DOHH2 (cell line): Measurements from ENCODE around the gene CARMIL1.

Experiments used
- CTCF ChIP-seq: fragments of 200-600 bp; sonication (generic); IDR thresholded peaks from one replicate; pipeline ENCODE4 v1.5.1; 2014; ENCODE audit warnings: antibody characterized with exemption, mild to moderate bottlenecking, low read depth, low read length; ENCODE audit not compliant: poor library complexity, severe bottlenecking
- EZH2phosphoT487 ChIP-seq: fragments of 200-600 bp; sonication (generic); IDR thresholded peaks from 2 replicates; pipeline ENCODE4 v1.6.1; 2017; ENCODE audit warnings: borderline replicate concordance, mild to moderate bottlenecking, antibody characterized with exemption, low read length, moderate library complexity, mixed read lengths

GRCh38 chr6:25619217-25619616, 340.0 kb downstream of the CARMIL1 start:
- no peak for TF ChIP-seq CTCF
- TF ChIP-seq EZH2phosphoT487 = no peak
